Measurements from ENCODE around the gene MRGPRE.
"Not testable (repeated sequence)": the region's sequence is repeated elsewhere in the genome, so short reads cannot be mapped to it uniquely, and the experiment has no call there.

The MRGPRE gene

DNA sequence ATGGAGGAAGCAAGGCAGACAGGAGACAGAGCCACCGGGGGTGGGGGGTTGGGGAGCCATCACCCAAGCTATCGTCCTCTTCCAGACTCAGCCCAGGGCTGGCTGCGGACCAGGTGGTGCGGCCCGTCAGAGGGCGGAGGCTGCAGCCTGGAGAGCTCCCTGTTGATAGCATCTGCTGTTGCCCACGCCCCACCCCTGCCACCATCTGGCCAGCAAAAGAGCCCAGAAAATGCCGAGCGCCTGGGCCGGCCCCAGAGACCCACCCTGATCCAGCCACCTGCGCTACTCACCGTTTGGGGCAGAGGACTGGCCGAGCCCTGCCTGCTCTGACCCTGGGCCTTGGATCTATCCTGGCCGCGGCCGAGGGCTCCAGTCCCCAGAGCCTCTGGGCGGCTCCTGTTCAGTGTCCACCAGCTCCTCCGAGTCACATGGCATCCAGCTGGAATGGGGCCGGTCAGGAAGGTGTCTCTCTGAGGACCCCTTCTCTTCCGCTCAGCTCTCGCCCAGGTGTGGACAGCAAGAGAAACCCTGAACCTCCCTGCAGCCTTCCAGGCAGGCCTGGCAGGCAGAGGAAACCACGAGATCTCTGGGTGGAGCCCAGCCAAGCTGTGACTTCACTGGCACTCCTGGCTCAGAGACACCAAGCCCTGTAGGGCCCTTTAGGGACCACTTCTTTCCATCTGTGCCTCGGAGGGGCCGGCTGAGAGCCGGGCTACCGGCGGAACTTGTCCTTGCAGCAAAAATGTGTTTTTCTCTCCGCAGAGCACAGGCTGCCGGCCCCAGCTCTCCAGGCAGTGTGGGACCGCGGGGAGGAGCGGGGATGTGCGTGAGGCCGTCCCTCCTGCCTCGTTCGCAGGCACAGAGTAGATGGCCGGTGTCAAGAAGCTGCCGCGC is at the start of gene MRGPRE:
Gene MRGPRE (minus strand): TSS at position 567 of the 894 bp plus-strand sequence. CDS start 3,618 bp downstream, outside the sequence.
- no peak for DNase-seq (ENCODE audit: low read depth)

DNA sequence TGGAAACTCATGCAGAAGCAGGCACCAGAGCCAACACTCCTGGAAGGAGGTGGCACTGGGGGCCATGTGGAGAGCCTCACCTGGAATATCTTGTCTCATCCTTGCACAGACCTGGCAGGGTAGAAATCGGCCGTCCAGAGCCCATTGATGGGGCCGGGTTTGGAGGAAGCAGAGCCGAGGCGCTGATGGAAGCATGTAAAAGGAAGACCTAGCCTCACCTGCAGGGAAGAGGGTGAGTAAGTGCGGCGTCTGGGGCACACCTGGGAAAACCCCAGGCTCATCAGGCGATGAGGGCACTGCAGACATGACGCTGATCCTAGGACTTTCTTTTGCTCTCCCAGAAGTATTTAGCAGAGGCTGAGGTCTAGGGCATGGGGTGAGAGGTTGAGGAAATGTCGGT is 48.9 kb upstream of the MRGPRE start:
- not testable (repeated sequence) for DNase-seq (ENCODE audit: low read depth)

GRCh38 chr11:3280662-3281061 is 48.4 kb upstream of the MRGPRE start:
- DNase-seq (ENCODE audit: low read depth) = not testable (repeated sequence)

DNA sequence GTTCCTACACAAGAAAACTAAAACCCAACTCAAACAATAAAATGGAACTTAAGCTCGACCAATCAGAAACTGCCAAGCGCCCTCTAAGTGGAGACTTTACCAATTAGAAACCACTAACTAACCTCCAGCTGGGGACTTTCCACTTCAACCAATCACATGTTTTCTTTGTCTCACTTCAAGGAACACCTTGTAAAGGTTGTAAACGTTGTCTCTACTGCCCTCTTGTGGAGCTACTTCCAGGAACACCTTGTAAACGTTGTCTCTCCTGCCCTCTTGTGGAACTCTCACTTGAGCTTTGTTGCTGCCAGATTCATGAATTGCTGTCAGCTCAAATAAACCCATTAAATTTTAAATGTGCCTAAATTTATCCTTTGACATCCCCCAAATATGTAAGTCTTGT is 46.7 kb upstream of the MRGPRE start:
- not testable (repeated sequence) for DNase-seq (ENCODE audit: low read depth)

GRCh38 chr11:3273629-3274028 is 41.4 kb upstream of the MRGPRE start:
- not testable (repeated sequence) for DNase-seq (ENCODE audit: low read depth)

DNA sequence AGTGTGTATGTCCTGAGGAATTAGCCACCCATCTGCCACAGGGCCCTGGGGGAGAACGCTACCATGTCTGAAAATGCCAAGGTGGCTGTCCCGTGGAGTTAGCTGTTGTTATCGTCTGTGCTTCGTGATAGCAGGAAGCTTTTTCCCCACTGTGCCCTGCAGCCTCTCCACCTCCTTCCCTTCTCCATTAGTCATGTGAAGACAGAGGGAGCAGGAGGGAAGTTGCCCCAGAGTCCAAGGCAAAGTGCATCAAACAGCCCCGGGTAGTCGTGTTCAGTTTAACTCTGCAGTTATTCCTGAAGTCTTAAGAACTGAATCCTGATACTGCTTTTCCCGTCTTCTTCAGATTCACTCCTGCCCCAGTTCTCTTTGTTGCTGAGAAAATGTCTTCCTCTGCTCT is 30.3 kb upstream of the MRGPRE start:
- not testable (repeated sequence) for DNase-seq (ENCODE audit: low read depth)

DNA sequence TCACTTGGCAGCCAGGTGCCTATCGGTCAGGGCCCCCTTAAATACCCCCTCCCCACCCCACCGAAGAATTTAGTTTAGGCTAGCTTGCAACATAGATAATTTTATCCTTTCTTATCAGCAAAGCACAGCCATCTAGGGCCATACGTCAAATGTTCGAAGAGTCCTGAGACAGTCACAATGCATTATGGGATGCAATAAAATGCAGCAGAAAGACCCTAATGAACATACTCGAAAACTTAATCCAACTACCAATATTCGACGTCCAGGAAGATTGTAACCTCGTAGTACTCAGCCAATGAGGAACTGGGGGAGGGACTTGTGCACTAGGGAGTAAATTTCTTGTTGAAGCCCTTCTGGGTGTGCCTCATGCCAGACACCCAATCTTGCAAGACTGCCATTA is 29.6 kb upstream of the MRGPRE start:
- DNase-seq (ENCODE audit: low read depth) = not testable (repeated sequence)

- DNase-seq (ENCODE audit: low read depth) = not testable (repeated sequence)
Measured at GRCh38 chr11:3257509-3257908, 25.3 kb upstream of the MRGPRE start.

- not testable (repeated sequence) for DNase-seq (ENCODE audit: low read depth)
Measured at GRCh38 chr11:3255241-3255640, 23.0 kb upstream of the MRGPRE start.

GRCh38 chr11:3254773-3255172 is 22.6 kb upstream of the MRGPRE start:
- not testable (repeated sequence) for DNase-seq (ENCODE audit: low read depth)

GRCh38 chr11:3245071-3245470 is 12.9 kb upstream of the MRGPRE start:
- DNase-seq (ENCODE audit: low read depth) = no peak

GRCh38 chr11:3243880-3244279 is 11.7 kb upstream of the MRGPRE start:
- no peak for DNase-seq (ENCODE audit: low read depth)

- DNase-seq (ENCODE audit: low read depth) = no peak
Measured at GRCh38 chr11:3237119-3237518, 4.9 kb upstream of the MRGPRE start.

GRCh38 chr11:3234846-3235245 is 2.6 kb upstream of the MRGPRE start:
- no peak for DNase-seq (ENCODE audit: low read depth)

DNA sequence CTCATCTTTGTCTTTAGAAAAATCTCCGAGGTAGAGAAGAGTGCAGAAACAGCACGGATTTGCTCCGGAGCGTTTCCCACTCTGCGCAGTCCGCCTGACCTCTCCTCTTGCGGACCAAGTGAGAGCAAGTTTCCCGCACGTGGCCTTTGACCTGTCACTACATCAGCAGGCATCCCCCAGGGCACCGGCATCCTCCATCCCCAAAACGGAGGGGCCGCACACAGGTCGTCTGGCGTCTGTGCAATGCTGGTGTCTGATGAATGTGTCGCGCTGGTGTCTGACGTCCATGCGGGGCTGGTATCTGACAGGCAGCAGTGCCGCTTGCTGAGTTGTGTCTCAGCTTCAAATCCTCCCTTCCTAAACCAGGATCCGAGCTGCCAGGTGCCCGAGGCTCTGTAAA is 739 bp upstream of the MRGPRE start:
- DNase-seq (ENCODE audit: low read depth) = no peak

- DNase-seq (ENCODE audit: low read depth) = no peak
Measured at GRCh38 chr11:3231550-3231850, 717 bp downstream of the MRGPRE start.

GRCh38 chr11:3230636-3231549 is 1.3 kb downstream of the MRGPRE start:
- no peak for DNase-seq (ENCODE audit: low read depth)

DNA sequence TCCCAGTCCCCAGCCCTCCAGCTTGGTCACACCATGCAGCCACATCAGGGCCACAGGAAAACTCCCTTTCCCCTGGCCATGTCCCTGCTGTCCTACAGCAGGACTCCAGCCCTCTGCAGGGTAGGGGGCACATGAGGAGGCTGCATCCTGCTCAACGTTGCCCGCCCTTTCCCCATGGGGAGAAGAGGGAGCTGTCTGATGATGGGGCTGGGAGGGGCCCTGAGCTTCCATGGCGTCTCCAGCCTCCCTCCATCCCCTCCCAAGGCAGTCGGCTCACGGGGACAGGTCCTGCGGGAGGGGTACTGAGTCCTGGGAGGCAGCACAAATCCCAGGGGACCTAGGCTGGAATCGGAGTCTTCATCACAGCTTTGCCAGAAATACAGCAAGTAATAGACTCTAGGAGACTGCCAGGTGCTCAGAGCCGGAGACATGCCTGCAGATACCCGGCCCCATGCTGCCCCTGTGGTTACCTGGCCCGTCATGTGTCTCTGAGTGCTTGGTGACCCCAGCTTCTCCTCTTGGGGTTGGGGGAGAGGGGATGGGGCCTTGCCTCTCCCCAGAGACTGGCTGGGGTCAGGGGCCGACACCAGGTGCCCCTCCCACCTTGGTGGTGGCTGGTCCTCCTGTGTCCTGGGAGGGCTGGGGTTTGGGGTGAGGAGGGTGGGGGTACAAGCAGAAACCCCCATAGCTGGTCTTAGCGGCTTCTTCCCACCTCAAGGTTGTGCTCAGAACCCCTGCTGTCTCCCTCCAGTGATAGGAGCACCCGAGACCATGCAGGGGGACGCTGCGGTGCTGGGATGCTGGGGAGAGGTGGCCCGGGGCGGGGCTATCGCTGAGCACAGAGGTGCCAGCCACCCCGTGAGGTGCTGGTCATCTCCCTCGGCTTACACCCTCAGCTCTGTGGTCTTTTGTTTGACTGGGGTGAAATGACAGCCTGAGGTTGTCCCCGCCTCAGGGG is 2.3 kb downstream of the MRGPRE start:
- no peak for DNase-seq (ENCODE audit: low read depth)

DNA sequence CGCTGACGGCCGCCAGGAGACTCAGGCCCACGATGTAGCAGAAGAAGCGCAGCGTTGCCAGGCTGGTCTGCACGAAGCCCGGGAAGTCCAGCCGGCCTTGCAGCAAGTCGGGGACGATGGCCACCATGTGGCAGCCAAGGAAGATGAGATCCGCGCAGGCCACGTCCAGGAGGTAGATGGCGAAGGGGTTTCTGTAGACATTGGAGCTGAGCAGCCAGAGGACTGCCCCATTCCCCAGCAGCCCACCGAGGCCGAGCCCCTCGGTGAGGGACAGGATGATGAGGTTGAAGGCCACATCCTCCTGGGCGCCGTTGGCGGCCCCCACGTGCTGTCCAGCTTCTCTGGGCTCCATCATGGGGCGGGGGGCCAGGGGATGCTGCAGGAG is 3.8 kb downstream of the MRGPRE start:
- no peak for DNase-seq (ENCODE audit: low read depth)

- no peak for DNase-seq (ENCODE audit: low read depth)
Measured at GRCh38 chr11:3227568-3228444, 4.4 kb downstream of the MRGPRE start.

All from stimulated activated CD8-positive, alpha-beta memory T cell treated with anti-CD3 and anti-CD28 coated beads, Interleukin-15, amount 100 ng/mL, for 1 hour (primary cell).